ENCODE results near the gene FAM168A.

DNA sequence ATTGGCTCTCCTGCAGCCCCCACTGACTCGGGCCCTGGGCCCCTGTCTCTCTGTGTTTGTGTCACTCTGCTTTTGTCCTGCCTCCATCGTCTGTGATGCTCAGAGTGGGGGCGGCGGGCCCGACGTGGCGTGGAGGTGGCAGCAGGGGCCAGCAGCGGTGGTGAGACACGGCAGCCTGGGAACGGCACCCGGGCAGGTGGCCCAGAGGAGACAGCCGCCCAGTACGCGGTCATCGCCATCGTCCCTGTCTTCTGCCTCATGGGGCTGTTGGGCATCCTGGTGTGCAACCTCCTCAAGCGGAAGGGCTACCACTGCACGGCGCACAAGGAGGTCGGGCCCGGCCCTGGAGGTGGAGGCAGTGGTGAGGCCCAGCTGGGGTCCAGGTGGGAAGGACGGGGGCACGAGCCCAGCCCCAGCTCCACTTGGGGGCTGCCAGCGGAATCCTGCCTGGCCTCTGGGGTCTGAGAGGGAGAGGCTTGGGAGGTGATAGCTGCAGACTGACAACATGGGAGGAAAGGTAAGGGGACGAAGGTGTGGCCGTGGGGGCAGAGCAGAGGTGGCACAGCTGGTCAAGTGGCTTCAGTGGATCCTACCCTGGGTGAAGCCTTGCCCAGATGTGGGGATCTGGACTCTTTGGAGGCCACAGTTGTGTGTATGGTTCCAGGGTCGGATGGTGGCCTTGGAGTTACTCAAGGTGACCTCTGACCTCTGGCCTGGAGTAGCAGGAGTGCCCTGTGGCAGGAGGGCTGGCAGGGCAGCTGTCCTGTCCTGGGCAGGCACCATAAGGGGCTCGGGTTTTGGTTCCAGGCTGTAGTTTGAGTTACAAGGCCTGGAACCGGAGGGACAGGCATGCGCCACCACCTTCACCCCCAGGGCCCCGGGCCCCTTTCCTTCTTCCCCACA is 205.6 kb downstream of the FAM168A start:
- TF ChIP-seq, protein P1, sequence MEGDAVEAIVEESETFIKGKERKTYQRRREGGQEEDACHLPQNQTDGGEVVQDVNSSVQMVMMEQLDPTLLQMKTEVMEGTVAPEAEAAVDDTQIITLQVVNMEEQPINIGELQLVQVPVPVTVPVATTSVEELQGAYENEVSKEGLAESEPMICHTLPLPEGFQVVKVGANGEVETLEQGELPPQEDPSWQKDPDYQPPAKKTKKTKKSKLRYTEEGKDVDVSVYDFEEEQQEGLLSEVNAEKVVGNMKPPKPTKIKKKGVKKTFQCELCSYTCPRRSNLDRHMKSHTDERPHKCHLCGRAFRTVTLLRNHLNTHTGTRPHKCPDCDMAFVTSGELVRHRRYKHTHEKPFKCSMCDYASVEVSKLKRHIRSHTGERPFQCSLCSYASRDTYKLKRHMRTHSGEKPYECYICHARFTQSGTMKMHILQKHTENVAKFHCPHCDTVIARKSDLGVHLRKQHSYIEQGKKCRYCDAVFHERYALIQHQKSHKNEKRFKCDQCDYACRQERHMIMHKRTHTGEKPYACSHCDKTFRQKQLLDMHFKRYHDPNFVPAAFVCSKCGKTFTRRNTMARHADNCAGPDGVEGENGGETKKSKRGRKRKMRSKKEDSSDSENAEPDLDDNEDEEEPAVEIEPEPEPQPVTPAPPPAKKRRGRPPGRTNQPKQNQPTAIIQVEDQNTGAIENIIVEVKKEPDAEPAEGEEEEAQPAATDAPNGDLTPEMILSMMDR (IDR thresholded peaks at IDR 0.05; ENCODE audit: poor library complexity) = no peak
- no peak for TF ChIP-seq EZH2 (IDR thresholded peaks at IDR 0.05; ENCODE audit: borderline replicate concordance)
